ENCODE data around the gene C17orf67. TPM values are rescaled to one million over a fixed set of nuclear protein-coding genes. Genes with fewer than 3 reads are reported as not detected.

C17orf67 gene
- 1 to 10 TPM; 3.1 to 3.6 TPM for total RNA-seq

DNA sequence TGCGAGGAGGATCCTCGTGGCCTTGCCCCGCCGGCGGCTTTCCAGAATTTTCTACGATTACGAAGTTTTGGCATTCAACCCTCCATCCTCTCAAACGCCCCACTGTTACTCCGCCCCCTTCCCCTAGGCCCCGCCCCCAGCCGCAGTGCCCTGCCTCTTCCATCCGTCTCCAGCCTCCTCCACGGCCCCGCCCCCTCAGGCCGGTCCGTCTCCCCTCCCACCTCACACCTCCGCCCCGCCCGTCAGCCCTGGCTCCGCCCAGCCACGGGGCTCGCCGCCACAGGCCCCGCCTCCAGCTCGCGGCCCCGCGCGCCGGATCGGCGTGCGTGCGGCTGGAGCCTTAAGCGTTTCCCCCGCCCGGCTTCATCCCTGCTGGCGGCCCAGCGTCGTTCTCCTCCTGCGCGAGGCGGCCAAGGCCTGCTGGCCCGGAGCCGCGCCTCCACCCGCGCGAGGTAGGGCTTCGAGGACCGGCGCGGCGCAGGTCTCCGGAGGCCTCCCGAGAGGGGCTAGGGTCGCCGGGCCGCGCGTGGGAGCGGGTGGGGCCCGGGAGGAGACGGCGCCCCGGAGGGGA lies at the start of gene C17orf67, which contains the start of gene DGKE:
Gene C17orf67, minus strand, starts transcription at position 112 of the 571 bp plus-strand sequence. CDS start 18,110 bp downstream, outside the sequence.
Gene DGKE, plus strand, starts transcription at position 343 of the 571 bp plus-strand sequence. CDS start 645 bp downstream, outside the sequence.

Other genes with a start within 250 kb of the C17orf67 start
- 1 to 10 TPM; 1.6 to 2.3 TPM for gene NOG, start 240.2 kb downstream of the C17orf67 start, total RNA-seq
- 10 to 100 TPM; 29.8 to 31.8 TPM for gene DGKE, start 231 bp upstream of the C17orf67 start, total RNA-seq
- 10 to 100 TPM; 77.1 to 77.7 TPM for gene TRIM25, start 80.1 kb upstream of the C17orf67 start, total RNA-seq
- 10 to 100 TPM; 16.3 to 17.8 TPM for gene COIL, start 127.1 kb upstream of the C17orf67 start, total RNA-seq
- 10 to 100 TPM; 10.4 to 11.3 TPM for gene SCPEP1, start 144.2 kb upstream of the C17orf67 start, total RNA-seq

All from activated naive CD4-positive, alpha-beta T cell treated with anti-CD3 and anti-CD28 coated beads, Interleukin-2, amount 10 ng/mL, durations not matched to agents 5 hours and 36 hours (primary cell).